ENCODE results near the gene XRCC3. TPM values are rescaled to one million over a fixed set of nuclear protein-coding genes. Genes with fewer than 3 reads are reported as not detected.

Gene XRCC3
- total and polyA plus RNA-seq, 10 of the 15 experiments (the other 5 are each of a cell fraction or from before 2014, with no cell fraction given), result 0.37 to 52.0 (median 26.8) TPM

- no TSS peak for BruUV-seq (replicated peaks)
- H3K9me3 ChIP-seq (replicated peaks; ENCODE audit: control insufficient read depth, insufficient read depth, low read length), result no peaks in the 10 kb centered on the region
- RAD21 ChIA-PET (ENCODE audit: unreplicated experiment), result interaction anchor here (0.7 to 2.0 kb wide), 4 partner anchors 9 to 119 kb away, joined by 3 to 9 read pairs (median 5); partner anchors contain the start of genes XRCC3 and ZFYVE21
- H3K79me2 ChIP-seq (ENCODE audit: control insufficient read depth, insufficient read depth, low read length), result peaks cover 11% of the 10 kb centered on the region
- no peaks in the 10 kb centered on the region for H4K20me1 ChIP-seq (ENCODE audit: control insufficient read depth, insufficient read depth)
- ATAC-seq, result peak; percentile 76
- SMC1A ChIA-PET (ENCODE audit: uncharacterized antibody, unreplicated experiment), result interaction anchor here (0.7 to 1.1 kb wide), 2 partner anchors 24 to 65 kb away, joined by 3 read pairs; no protein-coding TSS in a partner anchor
- H3K4me3 ChIP-seq, result peak overlapping the region; percentile 43; the same call in 1 of the 2 replicates
- peak; percentile 75 for FAIRE-seq
- peak overlapping the region; percentile 86 for H3K4me2 ChIP-seq (ENCODE audit: control insufficient read depth, insufficient read depth)
- CTCF ChIA-PET, result interaction anchor here (0.6 to 2.3 kb wide), 2 partner anchors 9 to 1782 kb away, joined by 3 to 13 read pairs; no protein-coding TSS in a partner anchor
- peaks cover 10 to 36% of the 10 kb centered on the region in 2 experiments for H3K36me3 ChIP-seq (ENCODE audit: control insufficient read depth in 2 of 2, insufficient read depth in 2 of 2, low read length in 1 of 2)
- DNase-seq (ENCODE audit: low read depth, low spot score), result peak; percentile 53
- H3K27ac ChIP-seq (ENCODE audit: control insufficient read depth, insufficient read depth), result peak overlapping the region; percentile 97
- no peaks in the 10 kb centered on the region for H3K27me3 ChIP-seq (replicated peaks in 1 of 2; ENCODE audit: control insufficient read depth in 2 of 2, insufficient read depth in 2 of 2, low read length in 1 of 2)
- peak overlapping the region; percentile 53 for H3K9ac ChIP-seq (ENCODE audit: control insufficient read depth, insufficient read depth, low read length)
- intact Hi-C loops (cut with micrococcal nuclease; ENCODE audit: unreplicated experiment), result loop anchor here (2.0 kb wide), 1 partner anchor 116 kb away; no protein-coding TSS in a partner anchor
- in situ Hi-C loops (cut with MboI), result no loop called here
- POLR2A ChIA-PET, result interaction anchor here (0.7 to 1.2 kb wide), 4 partner anchors 26 to 153 kb away, joined by 3 to 5 read pairs (median 3); partner anchors contain the start of genes XRCC3 and ZFYVE21
- H3K4me1 ChIP-seq (ENCODE audit: control insufficient read depth, insufficient read depth, low read length), result peaks cover 38% of the 10 kb centered on the region
- WGBS (ENCODE audit: insufficient coverage, insufficient replicate concordance, low lambda C conversion rate, missing lambda C conversion rate), result 37% methylated on average over 16 of the region's 16 CpGs
- peak overlapping the region; percentile 54 for H2AFZ ChIP-seq (ENCODE audit: control insufficient read depth, low read depth, low read length)
- TF ChIP-seq BHLHE40 (IDR thresholded peaks at IDR 0.05; ENCODE audit: borderline replicate concordance in 1 of 2, low read depth in 2 of 2, low read length in 1 of 2) (peak; percentile 17 to 21; a peak in 1 of 4 replicates), POLR2AphosphoS5 (IDR thresholded peaks at IDR 0.05; ENCODE audit: low read length) (peak; percentile 72), MEF2B (IDR thresholded peaks at IDR 0.05; ENCODE audit: partially characterized antibody, poor library complexity, severe bottlenecking) (peak; percentile 6), YBX1 (IDR thresholded peaks at IDR 0.05) (no peak), JUNB (IDR thresholded peaks at IDR 0.05) (no peak), SREBF1 (IDR thresholded peaks at IDR 0.05; ENCODE audit: low read length) (no peak), SIX5 (IDR thresholded peaks at IDR 0.05; ENCODE audit: low read depth, low read length, severe bottlenecking) (no peak), ATF7 (IDR thresholded peaks at IDR 0.05; ENCODE audit: low read depth) (peak; percentile 62), HSF1 (IDR thresholded peaks at IDR 0.05; ENCODE audit: low read depth, low read length) (no peak), CBFB (IDR thresholded peaks at IDR 0.05; ENCODE audit: low read depth) (no peak), SMAD5 (IDR thresholded peaks at IDR 0.05; ENCODE audit: low read depth) (no peak), FOXK2 (IDR thresholded peaks at IDR 0.05) (peak; percentile 46; the same call in 1 of the 2 replicates), TCF12 (IDR thresholded peaks at IDR 0.05; ENCODE audit: low read depth, low read length) (no peak), HDGF (IDR thresholded peaks at IDR 0.05) (no peak), PAX5 (IDR thresholded peaks at IDR 0.05; ENCODE audit: borderline replicate concordance, low read depth, low read length) (peak; percentile 30; the same call in 1 of the 2 replicates), CEBPB (IDR thresholded peaks at IDR 0.05; ENCODE audit: borderline replicate concordance in 1 of 2, low read depth in 2 of 2, low read length in 2 of 2) (no peak), ZNF592 (IDR thresholded peaks at IDR 0.05) (no peak), ZZZ3 (IDR thresholded peaks at IDR 0.05; ENCODE audit: control insufficient read depth, insufficient read length, low read depth) (no peak)
Measured at GRCh38 chr14:103688906-103689902, 26.0 kb downstream of the XRCC3 start.
